GM23338 (cell line): ENCODE results near the gene ANKS1B.

Source experiments
- CTCF ChIP-seq, 2 experiments: fragments of 200-600 bp in 1 of 2; sonication (generic) in 1 of 2; conservative IDR thresholded peaks; 2 replicates each; pipeline versions ENCODE4 v1.5.1 to v1.6.1; 2016 to 2017; ENCODE audit warnings: antibody characterized with exemption in 2 of 2, low read depth in 2 of 2, mild to moderate bottlenecking in 2 of 2, moderate library complexity in 1 of 2
- EZH2 ChIP-seq: fragments of 200-600 bp; sonication (generic); IDR thresholded peaks from one replicate; pipeline ENCODE4 v1.8.0; 2017; ENCODE audit warnings: antibody characterized with exemption, mild to moderate bottlenecking, low read depth; ENCODE audit not compliant: unreplicated experiment
- EZH2phosphoT487 ChIP-seq: fragments of 200-600 bp; sonication (generic); IDR thresholded peaks from one replicate; pipeline ENCODE4 v1.8.1; 2018; ENCODE audit warnings: antibody characterized with exemption; ENCODE audit not compliant: unreplicated experiment
- NANOG ChIP-seq: IDR thresholded peaks from 2 replicates; pipeline ENCODE4 v1.6.1; 2016; ENCODE audit warnings: antibody characterized with exemption, borderline replicate concordance
- POLR2AphosphoS5 ChIP-seq: IDR thresholded peaks from 2 replicates; pipeline ENCODE4 v1.6.1; 2016; ENCODE audit warnings: antibody characterized with exemption, low read depth
- STAT1 ChIP-seq: IDR thresholded peaks from one replicate; pipeline ENCODE4 v1.6.1; 2016; ENCODE audit warnings: antibody characterized with exemption; ENCODE audit not compliant: unreplicated experiment
- ZNF114 ChIP-seq: fragments of 250-450 bp; sonication (Bioruptor Pico); IDR thresholded peaks from 2 replicates; pipeline ENCODE4 v1.5.0; 2020; ENCODE audit warnings: mild to moderate bottlenecking, moderate library complexity
- TF ChIP-seq, protein P1 (sequence below): IDR thresholded peaks from one replicate; pipeline ENCODE4 v1.6.1; 2018; ENCODE audit warnings: antibody characterized with exemption; ENCODE audit not compliant: unreplicated experiment

DNA sequence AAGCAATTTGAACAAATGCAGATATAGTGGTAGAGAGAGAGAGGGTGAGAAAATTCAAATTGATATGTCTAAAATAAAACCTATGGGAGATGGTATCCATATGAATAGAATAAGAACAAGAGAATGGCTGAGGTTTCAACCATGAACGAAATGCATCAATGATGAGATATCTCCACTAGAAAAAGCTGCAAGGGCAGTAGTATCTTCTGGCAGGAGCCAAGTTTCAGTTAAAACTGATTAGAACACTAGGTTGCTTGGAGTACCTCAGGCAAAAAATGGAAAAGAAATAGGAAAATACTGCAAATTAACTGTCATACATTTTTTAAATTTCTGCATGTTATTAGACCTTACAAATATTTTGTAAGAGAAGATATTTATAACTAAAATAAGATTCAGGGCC lies 151.3 kb downstream of the ANKS1B start:
- TF ChIP-seq CTCF (conservative IDR thresholded peaks at IDR 0.05; ENCODE audit: low read depth in 2 of 2) (no peak), NANOG (no peak), POLR2AphosphoS5 (no peak), STAT1 (no peak), EZH2 (no peak), EZH2phosphoT487 (no peak), ZNF114 (CRISPR knock-in tag) (no peak)
- TF ChIP-seq, protein P1, sequence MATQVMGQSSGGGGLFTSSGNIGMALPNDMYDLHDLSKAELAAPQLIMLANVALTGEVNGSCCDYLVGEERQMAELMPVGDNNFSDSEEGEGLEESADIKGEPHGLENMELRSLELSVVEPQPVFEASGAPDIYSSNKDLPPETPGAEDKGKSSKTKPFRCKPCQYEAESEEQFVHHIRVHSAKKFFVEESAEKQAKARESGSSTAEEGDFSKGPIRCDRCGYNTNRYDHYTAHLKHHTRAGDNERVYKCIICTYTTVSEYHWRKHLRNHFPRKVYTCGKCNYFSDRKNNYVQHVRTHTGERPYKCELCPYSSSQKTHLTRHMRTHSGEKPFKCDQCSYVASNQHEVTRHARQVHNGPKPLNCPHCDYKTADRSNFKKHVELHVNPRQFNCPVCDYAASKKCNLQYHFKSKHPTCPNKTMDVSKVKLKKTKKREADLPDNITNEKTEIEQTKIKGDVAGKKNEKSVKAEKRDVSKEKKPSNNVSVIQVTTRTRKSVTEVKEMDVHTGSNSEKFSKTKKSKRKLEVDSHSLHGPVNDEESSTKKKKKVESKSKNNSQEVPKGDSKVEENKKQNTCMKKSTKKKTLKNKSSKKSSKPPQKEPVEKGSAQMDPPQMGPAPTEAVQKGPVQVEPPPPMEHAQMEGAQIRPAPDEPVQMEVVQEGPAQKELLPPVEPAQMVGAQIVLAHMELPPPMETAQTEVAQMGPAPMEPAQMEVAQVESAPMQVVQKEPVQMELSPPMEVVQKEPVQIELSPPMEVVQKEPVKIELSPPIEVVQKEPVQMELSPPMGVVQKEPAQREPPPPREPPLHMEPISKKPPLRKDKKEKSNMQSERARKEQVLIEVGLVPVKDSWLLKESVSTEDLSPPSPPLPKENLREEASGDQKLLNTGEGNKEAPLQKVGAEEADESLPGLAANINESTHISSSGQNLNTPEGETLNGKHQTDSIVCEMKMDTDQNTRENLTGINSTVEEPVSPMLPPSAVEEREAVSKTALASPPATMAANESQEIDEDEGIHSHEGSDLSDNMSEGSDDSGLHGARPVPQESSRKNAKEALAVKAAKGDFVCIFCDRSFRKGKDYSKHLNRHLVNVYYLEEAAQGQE: no peak
